Suprapubic skin (tissue), 4 donors: ENCODE results near the gene CAPN7.

Experiments used
- CTCF ChIP-seq, 2 donors: fragments of 200-600 bp in 1 of 2; fragments of 450-650 bp in 1 of 2; sonication (generic) in 1 of 2; IDR thresholded peaks; one replicate each; pipeline ENCODE4 v1.5.1; 2016 to 2019; ENCODE audit warnings: antibody characterized with exemption in 2 of 2, mild to moderate bottlenecking in 1 of 2, moderate library complexity in 1 of 2
- EP300 ChIP-seq: sonication (generic); formaldehyde crosslinking; IDR thresholded peaks from one replicate; pipeline ENCODE4 v1.6.1; 2017; ENCODE audit warnings: antibody characterized with exemption
- POLR2A ChIP-seq, 2 donors: fragments of 450-650 bp; IDR thresholded peaks; one replicate each; pipeline ENCODE4 v1.6.1; 2017; ENCODE audit warnings: antibody characterized with exemption in 2 of 2, mild to moderate bottlenecking in 2 of 2, moderate library complexity in 2 of 2
- POLR2AphosphoS5 ChIP-seq, 3 donors: sonication (generic); formaldehyde crosslinking; IDR thresholded peaks; one replicate each; pipeline ENCODE4 v1.6.1; 2017; ENCODE audit warnings: antibody characterized with exemption in 3 of 3

GRCh38 chr3:15216501-15216900, 10.5 kb downstream of the CAPN7 start:
- TF ChIP-seq POLR2A (IDR thresholded peaks at IDR 0.05) = no peak
- no peak for TF ChIP-seq CTCF (IDR thresholded peaks at IDR 0.05)
- TF ChIP-seq POLR2AphosphoS5 (IDR thresholded peaks at IDR 0.05) = no peak
- no peak for TF ChIP-seq EP300
